SK-N-SH (cell line): Measurements from ENCODE around the gene GGTLC1. TPM values are rescaled to one million over a fixed set of nuclear protein-coding genes. Genes with fewer than 3 reads are reported as not detected.
"Not testable (repeated sequence)": the region's sequence is repeated elsewhere in the genome, so short reads cannot be mapped to it uniquely, and the experiment has no call there.

Experiments used
- CTCF ChIA-PET: fragments of 300-600, 350-600 bp; formaldehyde crosslinking; extraction: SDS; loops from one replicate; lab custom pipeline; 2021; lab: Yijun Ruan, JAX
- POLR2A ChIA-PET: fragments of 350-600 bp; sonication (Branson Sonifier 250); formaldehyde crosslinking; extraction: SDS; loops from one replicate; lab custom pipeline; 2020; ENCODE audit warnings: antibody characterized with exemption, inconsistent platforms; lab: Yijun Ruan, JAX
- DNase-seq: peaks from one replicate; pipeline ENCODE4 v3.0.0; 2012
- H2AFZ ChIP-seq: fragments of 200-600 bp; sonication (generic); 2 replicates; pipeline ENCODE4 v1.8.1; 2016; ENCODE audit warnings: antibody characterized with exemption, mild to moderate bottlenecking, low read depth
- H3F3A ChIP-seq: fragments of 200-600 bp; sonication (generic); replicated peaks from 2 replicates; pipeline ENCODE3; 2016; ENCODE audit warnings: antibody characterized with exemption, mild to moderate bottlenecking; ENCODE audit not compliant: insufficient read depth
- H3K27ac ChIP-seq, 2 experiments: fragments of 200-500 bp in 1 of 2; fragments of 200-600 bp in 1 of 2; sonication (Bioruptor generic) in 1 of 2; sonication (generic), shearing (Covaris generic) in 1 of 2; 2 replicates each; pipeline versions ENCODE4 v1.5.1 to v1.6.1; 2014 to 2016; ENCODE audit warnings: low read depth in 2 of 2, inconsistent platforms in 1 of 2, low read length in 1 of 2, mild to moderate bottlenecking in 1 of 2, mixed read lengths in 1 of 2
- H3K27me3 ChIP-seq: fragments of 200-600 bp; sonication (generic), shearing (Covaris generic); 2 replicates; pipeline ENCODE4 v1.6.1; 2016; ENCODE audit warnings: mixed run types; ENCODE audit not compliant: insufficient read depth
- H3K36me3 ChIP-seq, 2 experiments: fragments of 200-500 bp in 1 of 2; fragments of 200-600 bp in 1 of 2; sonication (Bioruptor generic) in 1 of 2; sonication (generic) in 1 of 2; replicated peaks in 1 of 2; 2 replicates each; pipeline versions ENCODE3 to v1.5.1; 2014 to 2016; ENCODE audit warnings: low read length in 1 of 2, mild to moderate bottlenecking in 1 of 2; ENCODE audit not compliant: insufficient read depth in 2 of 2, control insufficient read depth in 1 of 2
- H3K4me1 ChIP-seq, 2 experiments: fragments of 200-500 bp in 1 of 2; fragments of 200-600 bp in 1 of 2; sonication (Bioruptor generic) in 1 of 2; sonication (generic), shearing (Covaris generic) in 1 of 2; 2 replicates each; pipeline versions ENCODE4 v1.5.1 to v1.6.1; 2014 to 2016; ENCODE audit warnings: low read depth in 1 of 2, low read length in 1 of 2, mixed run types in 1 of 2; ENCODE audit not compliant: insufficient read depth in 2 of 2, control insufficient read depth in 1 of 2
- H3K4me2 ChIP-seq: fragments of 200-600 bp; sonication (generic), shearing (Covaris generic); 2 replicates; pipeline ENCODE4 v1.6.1; 2017; ENCODE audit warnings: mixed run types
- H3K4me3 ChIP-seq, 2 experiments: fragments of 200-500 bp in 1 of 2; fragments of 200-600 bp in 1 of 2; sonication (Bioruptor generic) in 1 of 2; sonication (generic), shearing (Covaris generic) in 1 of 2; 2 replicates each; pipeline versions ENCODE4 v1.5.1 to v1.8.1; 2014 to 2016; ENCODE audit warnings: low read depth in 2 of 2, inconsistent platforms in 1 of 2, low read length in 1 of 2, mild to moderate bottlenecking in 1 of 2, mixed read lengths in 1 of 2, moderate library complexity in 1 of 2
- H3K79me2 ChIP-seq: fragments of 200-600 bp; sonication (generic); 2 replicates; pipeline ENCODE4 v1.8.1; 2017; ENCODE audit warnings: mild to moderate bottlenecking; ENCODE audit not compliant: insufficient read depth
- H3K9ac ChIP-seq: fragments of 200-600 bp; sonication (generic); 2 replicates; pipeline ENCODE4 v1.6.1; 2017; ENCODE audit warnings: mixed run types
- H3K9me2 ChIP-seq: fragments of 200-600 bp; sonication (generic); 2 replicates; pipeline ENCODE4 v1.6.1; 2017; ENCODE audit warnings: mixed run types
- H3K9me3 ChIP-seq: fragments of 200-600 bp; sonication (generic); 2 replicates; pipeline ENCODE4 v1.6.1; 2017; ENCODE audit warnings: mixed run types, mild to moderate bottlenecking, moderate library complexity
- H4K20me1 ChIP-seq: fragments of 200-600 bp; sonication (generic); 2 replicates; pipeline ENCODE4 v1.6.1; 2017; ENCODE audit warnings: mild to moderate bottlenecking, mixed run types; ENCODE audit not compliant: insufficient read depth
- FOSL2 ChIP-seq: IDR thresholded peaks from 2 replicates; pipeline ENCODE4 v1.4.0; 2012; ENCODE audit warnings: low read depth, mild to moderate bottlenecking, moderate library complexity, borderline replicate concordance
- GABPA ChIP-seq: IDR thresholded peaks from 2 replicates; pipeline ENCODE4 v1.4.0; 2012; ENCODE audit warnings: low read depth, mild to moderate bottlenecking
- JUND ChIP-seq: IDR thresholded peaks from 2 replicates; pipeline ENCODE4 v1.4.0; 2012
- MAX ChIP-seq: IDR thresholded peaks from 2 replicates; pipeline ENCODE4 v1.4.0; 2012; ENCODE audit warnings: low read depth
- MEF2A ChIP-seq: IDR thresholded peaks from 2 replicates; pipeline ENCODE4 v1.4.0; 2012; ENCODE audit warnings: low read depth, borderline replicate concordance
- PBX3 ChIP-seq: IDR thresholded peaks from 2 replicates; pipeline ENCODE4; 2012
- RAD21 ChIP-seq: IDR thresholded peaks from 2 replicates; pipeline ENCODE4 v1.6.1; 2012; ENCODE audit warnings: mild to moderate bottlenecking, low read length
- TAF1 ChIP-seq: IDR thresholded peaks from 2 replicates; pipeline ENCODE4 v1.6.1; 2012; ENCODE audit warnings: low read depth, mild to moderate bottlenecking, low read length, moderate library complexity, borderline replicate concordance
- YY1 ChIP-seq: IDR thresholded peaks from 2 replicates; pipeline ENCODE4 v1.4.0; 2012; ENCODE audit warnings: low read depth, mild to moderate bottlenecking
- ZBTB33 ChIP-seq: IDR thresholded peaks from 2 replicates; pipeline ENCODE4 v1.4.0; 2012; ENCODE audit warnings: low read depth, borderline replicate concordance
- WGBS: methylation state at CpG from one replicate; pipeline ENCODE4 v1.1.6; 2017; ENCODE audit warnings: low lambda C conversion rate; 5-methylcytosine and 5-hydroxymethylcytosine counted together
- polyA plus RNA-seq, 3 experiments: library from polyadenylated mRNA; depleted of rRNA; stranded (reverse); fragments of >200 nt; gene quantifications; 2 replicates each; pipeline ENCODE4 v1.2.3, GENCODE V29; 2012

GGTLC1 gene
- polyA plus RNA-seq, 1 of the 3 experiments (the other 2 are of a cell fraction) = not detected

GRCh38 chr20:23979899-23980811, 8.4 kb downstream of the GGTLC1 start:
- POLR2A ChIA-PET, H2AFZ ChIP-seq, H3K27ac ChIP-seq, H3F3A ChIP-seq, H3K4me1 ChIP-seq, CTCF ChIA-PET, DNase-seq, H3K9me2 ChIP-seq, H3K36me3 ChIP-seq, H4K20me1 ChIP-seq, H3K9me3 ChIP-seq, H3K27me3 ChIP-seq, H3K4me3 ChIP-seq, H3K4me2 ChIP-seq, H3K79me2 ChIP-seq, H3K9ac ChIP-seq: not testable (repeated sequence)
- WGBS = 56% methylated on average over 15 of the region's 17 CpGs

GRCh38 chr20:23979380-23979779, 9.2 kb downstream of the GGTLC1 start:
- H3K27me3 ChIP-seq, H3K4me1 ChIP-seq, H3F3A ChIP-seq, H4K20me1 ChIP-seq, H2AFZ ChIP-seq, DNase-seq, H3K9me2 ChIP-seq, H3K9ac ChIP-seq, H3K4me3 ChIP-seq, CTCF ChIA-PET, POLR2A ChIA-PET, H3K36me3 ChIP-seq, H3K4me2 ChIP-seq, H3K79me2 ChIP-seq, H3K9me3 ChIP-seq, H3K27ac ChIP-seq: not testable (repeated sequence)
- 43% methylated on average over 1 of the region's 6 CpGs for WGBS

- H3K4me2 ChIP-seq, H4K20me1 ChIP-seq, DNase-seq, H3K79me2 ChIP-seq, H3K27ac ChIP-seq, H3K9me3 ChIP-seq, POLR2A ChIA-PET, H3K36me3 ChIP-seq, H2AFZ ChIP-seq, H3F3A ChIP-seq, H3K9me2 ChIP-seq, H3K27me3 ChIP-seq, H3K4me1 ChIP-seq, H3K4me3 ChIP-seq, H3K9ac ChIP-seq: not testable (repeated sequence)
- CTCF ChIA-PET = interaction anchor here (0.6 to 1.7 kb wide), 2 partner anchors 12 to 88 kb away, joined by 3 to 4 read pairs; no protein-coding TSS in a partner anchor
- 29% methylated on average over 1 of the region's 6 CpGs for WGBS
These were observed 10.1 kb downstream of the GGTLC1 start for GRCh38 chr20:23978457-23978856.

- Histone ChIP-seq H3K27ac (no peak overlapping the region), H3K27me3 (no peaks in the 10 kb centered on the region), H3K79me2 (no peaks in the 10 kb centered on the region), H3F3A (no peaks in the 10 kb centered on the region), H3K4me1 (no peaks in the 10 kb centered on the region), H3K9me2 (no peaks in the 10 kb centered on the region)
- TF ChIP-seq MEF2A (no peak), FOSL2 (no peak), GABPA (no peak), YY1 (no peak), TAF1 (no peak), RAD21 (no peak), MAX (no peak), ZBTB33 (no peak), JUND (no peak), PBX3 (no peak)
- TF ChIP-seq, all 33 proteins: peak for 0
- no peak overlapping the region for H3K9ac ChIP-seq
- DNase-seq = no peak
- no peaks in the 10 kb centered on the region for H3K36me3 ChIP-seq
- ChIA-PET CTCF (interaction anchor here (0.8 kb wide), 1 partner anchor 38 kb away, joined by 3 read pairs; no protein-coding TSS in a partner anchor), POLR2A (no interaction called here)
- no peaks in the 10 kb centered on the region for H4K20me1 ChIP-seq
- no peak overlapping the region for H2AFZ ChIP-seq
- no peak overlapping the region for H3K4me3 ChIP-seq
- WGBS = 30% methylated on average over 9 of the region's 9 CpGs
- H3K4me2 ChIP-seq = no peak overlapping the region
- no peaks in the 10 kb centered on the region for H3K9me3 ChIP-seq
These were observed 13.6 kb downstream of the GGTLC1 start for GRCh38 chr20:23974966-23975365.
